ENCODE data around the gene GRIK4. TPM values are rescaled to one million over a fixed set of nuclear protein-coding genes. Genes with fewer than 3 reads are reported as not detected.

The GRIK4 gene
- total and polyA plus RNA-seq, 8 donors: 0.02 TPM; not detected in 7

DNA sequence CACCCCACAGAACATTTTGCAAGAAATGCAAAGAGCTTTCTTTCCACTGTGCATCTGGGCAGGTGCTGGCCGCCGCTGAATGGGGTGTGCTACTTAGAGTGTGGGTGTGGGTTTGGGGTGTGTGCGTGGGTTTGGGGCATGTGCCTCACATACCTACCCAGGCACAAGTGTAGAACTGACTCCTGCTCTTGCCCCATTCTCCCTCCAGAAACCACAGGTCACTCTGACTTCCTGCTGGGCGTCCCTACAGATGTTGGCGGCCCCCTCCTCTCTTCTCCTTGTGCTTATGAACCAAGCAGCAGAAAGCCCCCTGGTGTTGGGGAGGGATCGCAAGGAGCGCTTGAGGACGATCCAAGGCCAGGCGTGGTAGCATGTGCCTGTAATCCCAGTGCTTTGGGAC is 63.9 kb downstream of the GRIK4 start:
- Histone ChIP-seq H3K4me1 (no peaks in the 10 kb centered on the region), H3K4me3 (no peak overlapping the region), H3K27ac (no peak overlapping the region), H3K27me3 (no peaks in the 10 kb centered on the region), H3K9me3 (no peaks in the 10 kb centered on the region), H3K36me3 (no peaks in the 10 kb centered on the region)
- ATAC-seq (no peak), DNase-seq (peak in 1 of 6 donors; percentile 13), FAIRE-seq (no peak)
- TF ChIP-seq, protein P1, sequence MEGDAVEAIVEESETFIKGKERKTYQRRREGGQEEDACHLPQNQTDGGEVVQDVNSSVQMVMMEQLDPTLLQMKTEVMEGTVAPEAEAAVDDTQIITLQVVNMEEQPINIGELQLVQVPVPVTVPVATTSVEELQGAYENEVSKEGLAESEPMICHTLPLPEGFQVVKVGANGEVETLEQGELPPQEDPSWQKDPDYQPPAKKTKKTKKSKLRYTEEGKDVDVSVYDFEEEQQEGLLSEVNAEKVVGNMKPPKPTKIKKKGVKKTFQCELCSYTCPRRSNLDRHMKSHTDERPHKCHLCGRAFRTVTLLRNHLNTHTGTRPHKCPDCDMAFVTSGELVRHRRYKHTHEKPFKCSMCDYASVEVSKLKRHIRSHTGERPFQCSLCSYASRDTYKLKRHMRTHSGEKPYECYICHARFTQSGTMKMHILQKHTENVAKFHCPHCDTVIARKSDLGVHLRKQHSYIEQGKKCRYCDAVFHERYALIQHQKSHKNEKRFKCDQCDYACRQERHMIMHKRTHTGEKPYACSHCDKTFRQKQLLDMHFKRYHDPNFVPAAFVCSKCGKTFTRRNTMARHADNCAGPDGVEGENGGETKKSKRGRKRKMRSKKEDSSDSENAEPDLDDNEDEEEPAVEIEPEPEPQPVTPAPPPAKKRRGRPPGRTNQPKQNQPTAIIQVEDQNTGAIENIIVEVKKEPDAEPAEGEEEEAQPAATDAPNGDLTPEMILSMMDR (IDR thresholded peaks at IDR 0.05): no peak
- intact Hi-C loops (cut with DNase I): no loop called here
- WGBS, 2 donors: 82 to 87% methylated on average over 9 of the region's 9 CpGs

DNA sequence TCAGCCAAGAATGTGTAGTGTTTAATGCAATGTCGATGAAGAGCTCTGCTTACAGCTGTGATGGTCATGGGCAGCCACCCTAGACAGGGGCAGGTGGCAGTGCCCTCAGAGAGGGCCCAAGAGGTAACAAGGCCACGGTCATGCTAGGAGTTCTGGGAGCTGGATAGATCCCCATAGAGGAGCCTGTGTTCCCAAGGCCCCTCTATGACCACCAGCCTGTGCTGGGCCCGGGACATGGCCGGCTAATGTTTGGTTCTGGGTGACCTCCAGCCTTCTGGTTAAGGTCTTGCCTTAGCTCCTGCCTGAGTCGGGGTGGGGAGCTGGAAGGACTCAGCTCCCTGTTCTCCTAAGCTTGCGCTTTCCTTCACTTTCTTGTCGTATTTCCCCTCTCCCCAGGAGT is 65.1 kb downstream of the GRIK4 start:
- WGBS, 2 donors: 71 to 72% methylated on average over 7 of the region's 7 CpGs
- Histone ChIP-seq H3K27me3 (no peaks in the 10 kb centered on the region), H3K9me3 (no peaks in the 10 kb centered on the region), H3K36me3 (no peaks in the 10 kb centered on the region), H3K27ac (no peak overlapping the region), H3K4me1 (no peaks in the 10 kb centered on the region), H3K4me3 (no peak overlapping the region)
- FAIRE-seq (no peak), ATAC-seq (no peak), DNase-seq (peak in 1 of 6 donors; percentile 29)
- TF ChIP-seq, protein P1 (IDR thresholded peaks at IDR 0.05): no peak
- intact Hi-C loops (cut with DNase I): no loop called here

DNA sequence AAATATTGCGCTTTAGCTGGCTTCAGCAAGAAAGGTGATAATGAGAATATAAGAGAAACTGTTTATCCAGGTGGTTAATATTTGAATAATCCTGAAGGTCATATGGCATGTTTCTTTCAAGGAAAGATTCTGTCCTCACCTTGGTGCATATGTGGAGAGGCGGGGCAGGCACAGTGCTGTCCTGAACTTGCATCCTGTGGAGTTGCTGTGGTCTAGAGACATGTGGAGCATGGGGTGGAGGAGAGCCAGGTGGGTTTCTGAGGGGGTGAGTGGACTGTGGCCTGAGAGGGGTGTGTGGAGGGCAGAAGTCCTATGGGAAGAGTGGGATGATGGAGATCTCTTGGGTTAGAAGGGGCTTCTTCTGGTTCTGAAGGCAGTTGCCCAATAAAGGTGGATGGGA is 65.5 kb downstream of the GRIK4 start:
- intact Hi-C loops (cut with DNase I): no loop called here
- Histone ChIP-seq H3K4me3 (no peak overlapping the region), H3K36me3 (no peaks in the 10 kb centered on the region), H3K27ac (no peak overlapping the region), H3K27me3 (no peaks in the 10 kb centered on the region), H3K9me3 (no peaks in the 10 kb centered on the region), H3K4me1 (no peaks in the 10 kb centered on the region)
- TF ChIP-seq, protein P1 (IDR thresholded peaks at IDR 0.05): no peak
- ATAC-seq (no peak), FAIRE-seq (no peak), DNase-seq (peak in 1 of 6 donors; percentile 9)
- 50 to 55% methylated on average over 2 of the region's 2 CpGs for WGBS, 2 donors

DNA sequence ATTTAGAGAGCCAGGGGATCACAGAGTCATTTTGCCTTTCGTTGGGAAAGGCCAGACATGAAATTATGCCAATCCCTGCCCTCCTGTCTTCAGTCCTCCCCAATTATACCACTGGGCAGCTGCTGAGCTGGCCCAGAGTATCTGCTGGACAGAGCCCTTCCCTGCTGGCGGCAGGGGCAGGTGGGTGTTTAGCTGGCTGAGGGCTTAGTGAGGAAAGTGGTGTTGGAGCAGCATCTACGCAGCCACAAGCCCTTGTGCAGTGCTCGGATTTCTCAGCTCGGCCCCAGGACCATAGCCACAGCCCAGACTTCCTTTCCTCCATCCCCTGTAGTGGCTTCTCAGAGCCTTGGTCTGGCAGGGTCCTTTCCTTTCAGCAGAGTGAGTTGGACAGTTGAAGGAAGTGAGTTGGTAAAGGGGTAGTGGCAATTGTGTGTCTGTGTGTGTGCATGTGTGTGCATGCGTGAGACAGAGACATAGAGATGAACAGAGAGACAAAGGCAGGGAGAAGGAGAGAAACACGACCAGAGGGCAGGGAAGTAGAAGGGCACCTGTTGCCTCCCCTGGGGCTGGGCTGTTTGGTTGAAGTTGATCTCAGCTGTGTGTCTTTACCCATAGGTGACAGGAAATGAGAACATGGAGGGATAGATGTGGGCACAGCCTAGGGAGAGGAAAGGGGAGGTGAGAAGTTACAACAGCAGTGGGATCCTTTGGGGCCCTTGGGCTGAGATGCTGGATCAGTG is 66.2 kb downstream of the GRIK4 start:
- H3K9me3 ChIP-seq: no peaks in the 10 kb centered on the region
- H3K27me3 ChIP-seq: no peaks in the 10 kb centered on the region
- ATAC-seq: no peak
- WGBS, 2 donors: 76 to 83% methylated on average over 7 of the region's 7 CpGs
- H3K27ac ChIP-seq: no peak overlapping the region
- peak in 1 of 6 donors; percentile 43 for DNase-seq
- H3K4me3 ChIP-seq: no peak overlapping the region
- no peak for FAIRE-seq
- TF ChIP-seq, protein P1 (IDR thresholded peaks at IDR 0.05): no peak
- no peaks in the 10 kb centered on the region for H3K36me3 ChIP-seq
- intact Hi-C loops (cut with DNase I): no loop called here
- H3K4me1 ChIP-seq: no peaks in the 10 kb centered on the region

DNA sequence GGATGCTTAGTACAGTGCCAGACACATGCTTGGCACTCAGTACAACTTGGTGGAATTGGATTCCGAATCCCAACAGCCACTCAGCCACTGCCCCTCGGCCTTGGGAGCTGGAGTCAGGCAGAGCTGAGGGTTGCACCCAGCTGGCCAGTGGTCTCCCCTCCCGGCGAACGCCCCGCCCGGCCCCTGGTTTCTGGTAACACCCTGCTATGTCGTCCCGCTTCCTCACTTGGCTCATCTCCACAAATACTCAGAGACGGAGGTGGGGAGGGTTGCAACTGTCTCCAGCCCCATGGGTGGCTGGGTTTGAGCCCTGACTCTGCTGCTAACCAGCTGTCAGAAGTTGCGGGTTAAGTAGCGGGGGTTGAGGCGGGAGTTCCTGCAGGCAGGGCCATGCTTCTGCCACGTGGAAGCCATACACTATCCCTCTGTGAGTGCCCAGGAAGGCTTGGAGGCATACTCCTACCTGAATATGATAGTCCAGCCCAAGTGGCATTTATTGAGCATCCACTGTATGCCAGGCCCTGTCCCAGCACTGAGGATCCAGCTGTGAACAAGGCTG is 67.1 kb downstream of the GRIK4 start:
- ATAC-seq: no peak
- WGBS, 2 donors: 79 to 83% methylated on average over 14 of the region's 14 CpGs
- no peak overlapping the region for H3K27ac ChIP-seq
- H3K36me3 ChIP-seq: no peaks in the 10 kb centered on the region
- FAIRE-seq: no peak
- no peaks in the 10 kb centered on the region for H3K4me1 ChIP-seq
- TF ChIP-seq, protein P1 (IDR thresholded peaks at IDR 0.05): no peak
- H3K9me3 ChIP-seq: no peaks in the 10 kb centered on the region
- DNase-seq: peak in 1 of 6 donors; percentile 55
- no peak overlapping the region for H3K4me3 ChIP-seq
- intact Hi-C loops (cut with DNase I): no loop called here
- H3K27me3 ChIP-seq: no peaks in the 10 kb centered on the region

All from pancreas (tissue), 10 donors.